ENCODE measurements around the gene ADPRH. TPM values are rescaled to one million over a fixed set of nuclear protein-coding genes. Genes with fewer than 3 reads are reported as not detected.

The ADPRH gene
- total RNA-seq, 4 donors from 2014 or later = 1.3 to 3.9 (median 2.3) TPM

DNA sequence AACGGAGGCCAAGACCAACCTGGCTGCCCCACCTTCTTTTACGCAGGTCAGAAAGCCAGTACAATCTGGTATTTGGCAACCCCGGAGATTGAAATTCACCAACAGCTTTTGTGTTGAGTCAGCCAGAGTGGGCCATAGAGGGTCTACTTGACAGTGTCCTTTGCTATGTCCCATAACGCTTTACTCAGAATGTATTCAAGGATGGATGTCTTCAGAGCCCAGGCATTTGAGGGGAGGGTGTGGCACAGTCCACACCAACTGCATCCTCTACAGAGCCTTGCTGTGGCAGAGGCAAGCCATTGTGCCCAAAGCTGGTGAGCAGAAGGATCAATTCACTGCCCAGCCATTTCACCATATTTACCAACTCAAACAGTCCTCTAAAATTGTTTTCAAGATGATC, 36.8 kb downstream of the ADPRH start:
- Histone ChIP-seq H3K4me3 (no peak overlapping the region), H3K27ac (no peak overlapping the region), H3K36me3 (no peaks in the 10 kb centered on the region), H3K27me3 (no peaks in the 10 kb centered on the region), H3K4me1 (no peaks in the 10 kb centered on the region), H3K9me3 (no peaks in the 10 kb centered on the region)
- TF ChIP-seq POLR2AphosphoS5 (IDR thresholded peaks at IDR 0.05) (no peak), EP300 (IDR thresholded peaks at IDR 0.05) (no peak), POLR2A (IDR thresholded peaks at IDR 0.05) (no peak)
- TF ChIP-seq, protein P1, sequence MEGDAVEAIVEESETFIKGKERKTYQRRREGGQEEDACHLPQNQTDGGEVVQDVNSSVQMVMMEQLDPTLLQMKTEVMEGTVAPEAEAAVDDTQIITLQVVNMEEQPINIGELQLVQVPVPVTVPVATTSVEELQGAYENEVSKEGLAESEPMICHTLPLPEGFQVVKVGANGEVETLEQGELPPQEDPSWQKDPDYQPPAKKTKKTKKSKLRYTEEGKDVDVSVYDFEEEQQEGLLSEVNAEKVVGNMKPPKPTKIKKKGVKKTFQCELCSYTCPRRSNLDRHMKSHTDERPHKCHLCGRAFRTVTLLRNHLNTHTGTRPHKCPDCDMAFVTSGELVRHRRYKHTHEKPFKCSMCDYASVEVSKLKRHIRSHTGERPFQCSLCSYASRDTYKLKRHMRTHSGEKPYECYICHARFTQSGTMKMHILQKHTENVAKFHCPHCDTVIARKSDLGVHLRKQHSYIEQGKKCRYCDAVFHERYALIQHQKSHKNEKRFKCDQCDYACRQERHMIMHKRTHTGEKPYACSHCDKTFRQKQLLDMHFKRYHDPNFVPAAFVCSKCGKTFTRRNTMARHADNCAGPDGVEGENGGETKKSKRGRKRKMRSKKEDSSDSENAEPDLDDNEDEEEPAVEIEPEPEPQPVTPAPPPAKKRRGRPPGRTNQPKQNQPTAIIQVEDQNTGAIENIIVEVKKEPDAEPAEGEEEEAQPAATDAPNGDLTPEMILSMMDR (IDR thresholded peaks at IDR 0.05) = no peak
- WGBS = 61% methylated on average over 4 of the region's 4 CpGs
- no peak for DNase-seq (ENCODE audit: low spot score in 2 of 2)

DNA sequence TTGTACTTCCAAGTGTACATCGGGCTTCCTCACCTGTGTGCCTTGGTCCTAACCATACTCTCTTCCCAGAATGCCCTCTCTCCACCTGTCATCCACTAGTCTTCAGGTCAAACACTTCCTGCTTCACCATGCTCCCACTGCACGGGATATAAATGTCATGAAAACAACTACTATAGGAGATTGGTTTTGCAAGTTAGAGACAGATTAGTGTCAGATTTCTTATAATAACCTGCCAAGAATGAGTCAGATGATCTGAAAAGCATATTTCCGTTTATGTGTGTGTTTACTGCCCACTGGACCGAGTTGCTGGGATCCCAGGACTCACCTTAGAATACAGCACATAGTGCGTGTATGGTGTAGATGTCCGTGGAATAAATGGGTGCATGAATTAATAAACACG, 39.8 kb downstream of the ADPRH start:
- Histone ChIP-seq H3K4me3 (no peak overlapping the region), H3K36me3 (no peaks in the 10 kb centered on the region), H3K4me1 (no peaks in the 10 kb centered on the region), H3K27ac (no peak overlapping the region), H3K27me3 (no peaks in the 10 kb centered on the region), H3K9me3 (no peaks in the 10 kb centered on the region)
- TF ChIP-seq EP300 (IDR thresholded peaks at IDR 0.05) (no peak), POLR2AphosphoS5 (IDR thresholded peaks at IDR 0.05) (no peak), POLR2A (IDR thresholded peaks at IDR 0.05) (no peak)
- TF ChIP-seq, protein P1 (IDR thresholded peaks at IDR 0.05) = no peak
- 70% methylated on average over 7 of the region's 7 CpGs for WGBS
- DNase-seq (ENCODE audit: low spot score in 2 of 2) = no peak

DNA sequence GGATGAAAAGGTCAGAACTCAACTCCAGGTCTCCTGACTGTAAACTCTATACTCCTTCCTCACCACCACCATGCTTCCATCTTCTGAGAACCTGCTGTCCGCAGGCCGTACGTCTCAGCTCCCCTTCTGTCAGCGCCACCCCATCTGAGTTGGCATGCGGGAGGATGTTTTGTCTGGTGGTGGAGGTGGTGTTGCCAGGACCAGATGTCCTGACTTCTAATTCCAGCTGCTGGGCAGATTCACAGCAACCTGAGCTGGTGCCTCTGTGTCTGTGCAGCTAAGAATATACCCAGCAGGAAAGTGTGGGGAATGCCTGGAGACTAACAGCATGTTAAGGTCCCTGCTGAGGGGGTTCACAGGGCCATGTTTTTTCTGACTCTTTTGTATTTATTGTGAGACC, 41.6 kb downstream of the ADPRH start:
- TF ChIP-seq POLR2AphosphoS5 (IDR thresholded peaks at IDR 0.05) = no peak
- TF ChIP-seq, protein P1 (IDR thresholded peaks at IDR 0.05) = no peak
- TF ChIP-seq POLR2A (IDR thresholded peaks at IDR 0.05) = no peak
- no peak for TF ChIP-seq EP300 (IDR thresholded peaks at IDR 0.05)
- DNase-seq (ENCODE audit: low spot score in 2 of 2) = no peak
- H3K9me3 ChIP-seq = no peaks in the 10 kb centered on the region

DNA sequence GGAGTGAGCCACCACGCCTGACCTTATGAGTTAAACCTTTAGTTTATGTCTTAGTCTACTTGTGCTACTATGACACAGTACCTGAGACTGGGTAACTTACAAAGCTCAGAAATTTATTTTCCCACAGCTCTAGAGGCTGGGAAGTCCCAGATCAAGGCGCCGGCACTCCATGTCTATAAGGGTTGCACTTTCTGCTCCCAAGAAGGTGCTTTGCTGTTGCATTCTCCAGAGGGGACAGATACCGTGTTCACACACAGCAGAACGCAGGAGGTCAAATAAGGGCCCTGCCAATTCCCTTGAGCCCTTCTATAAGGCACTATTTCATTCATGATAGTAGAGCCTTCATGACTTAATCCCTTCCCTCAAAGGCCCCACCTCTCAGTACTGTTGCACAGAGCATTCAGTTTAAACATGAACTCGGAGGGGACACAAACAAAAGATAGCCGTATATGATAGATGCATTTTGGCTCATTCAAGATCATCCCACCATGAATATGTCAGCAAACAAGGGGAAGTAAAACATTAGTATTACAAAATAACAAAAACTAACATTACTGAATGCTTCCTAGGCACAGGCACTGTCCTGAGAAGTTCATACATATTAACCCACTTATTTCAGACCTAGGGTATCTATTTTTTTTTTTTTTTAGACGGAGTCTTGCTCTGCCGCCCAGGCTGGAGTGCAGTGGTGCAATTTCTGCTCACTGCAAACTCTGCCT, 44.9 kb downstream of the ADPRH start:
- H3K27ac ChIP-seq = no peak overlapping the region
- no peak overlapping the region for H3K4me3 ChIP-seq
- WGBS = 93% methylated on average over 9 of the region's 9 CpGs
- peaks cover 15% of the 10 kb centered on the region for H3K4me1 ChIP-seq
- no peak for TF ChIP-seq POLR2AphosphoS5 (IDR thresholded peaks at IDR 0.05)
- no peak for TF ChIP-seq EP300 (IDR thresholded peaks at IDR 0.05)
- TF ChIP-seq POLR2A (IDR thresholded peaks at IDR 0.05) = no peak
- TF ChIP-seq, protein P1 (IDR thresholded peaks at IDR 0.05) = no peak
- no peaks in the 10 kb centered on the region for H3K36me3 ChIP-seq
- no peaks in the 10 kb centered on the region for H3K27me3 ChIP-seq
- H3K9me3 ChIP-seq = no peaks in the 10 kb centered on the region
- DNase-seq (ENCODE audit: low spot score in 2 of 2) = no peak

More for the DNA sequence above, 41.6 kb downstream of the ADPRH start:
- H3K4me3 ChIP-seq = no peak overlapping the region
- WGBS = 94% methylated on average over 5 of the region's 5 CpGs
- no peak overlapping the region for H3K27ac ChIP-seq
- H3K27me3 ChIP-seq = no peaks in the 10 kb centered on the region
- H3K4me1 ChIP-seq = no peaks in the 10 kb centered on the region
- H3K36me3 ChIP-seq = no peaks in the 10 kb centered on the region

DNA sequence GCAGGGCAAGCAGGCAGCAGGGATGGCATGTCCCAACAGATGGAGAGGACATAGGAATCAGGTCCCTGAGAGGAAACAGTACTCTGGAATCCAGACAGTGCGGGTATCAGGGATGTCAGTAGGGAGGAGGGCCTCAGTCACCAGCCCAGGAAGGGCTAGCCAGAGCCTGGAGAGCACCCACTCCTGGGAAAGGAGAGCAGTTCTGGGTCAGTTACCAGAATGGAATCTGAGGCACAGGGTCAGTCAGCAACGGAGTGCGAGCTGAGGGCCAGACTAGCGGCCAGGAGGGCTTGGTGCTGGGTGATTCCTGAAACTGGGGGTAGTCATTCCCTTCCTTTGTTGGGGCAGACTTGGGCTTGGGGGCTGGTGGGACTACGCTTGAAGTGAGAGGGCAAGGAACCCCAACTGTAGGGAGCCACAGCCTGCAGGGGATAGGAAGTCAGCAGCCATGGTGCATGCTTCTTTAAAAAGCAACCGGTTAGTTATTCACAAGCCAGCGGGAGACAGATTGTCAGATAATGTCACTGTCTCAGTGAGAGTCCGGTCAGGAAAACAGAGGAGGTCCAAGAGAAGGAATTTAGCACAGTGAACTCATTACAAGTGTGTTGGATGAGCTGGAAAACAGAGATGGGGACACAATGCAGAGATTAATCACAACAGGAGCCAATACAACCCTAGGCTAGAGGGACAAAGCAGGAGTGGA, 46.3 kb downstream of the ADPRH start:
- no peak for DNase-seq (ENCODE audit: low spot score in 2 of 2)
- 74% methylated on average over 8 of the region's 8 CpGs for WGBS
- Histone ChIP-seq H3K36me3 (no peaks in the 10 kb centered on the region), H3K4me3 (no peak overlapping the region), H3K4me1 (peaks cover 22% of the 10 kb centered on the region), H3K27me3 (no peaks in the 10 kb centered on the region), H3K27ac (no peak overlapping the region), H3K9me3 (no peaks in the 10 kb centered on the region)
- TF ChIP-seq, protein P1 (IDR thresholded peaks at IDR 0.05) = no peak
- no peak for TF ChIP-seq POLR2A (IDR thresholded peaks at IDR 0.05)
- TF ChIP-seq POLR2AphosphoS5 (IDR thresholded peaks at IDR 0.05) = no peak
- TF ChIP-seq EP300 (IDR thresholded peaks at IDR 0.05) = no peak

Data from suprapubic skin (tissue), 4 donors.